HepG2 (cell line): ENCODE results near the gene MXRA7. TPM values are rescaled to one million over a fixed set of nuclear protein-coding genes. Genes with fewer than 3 reads are reported as not detected.

Source experiments
- ONECUT2 ChIP-seq: sonication (generic); formaldehyde crosslinking; IDR thresholded peaks from 2 replicates; pipeline ENCODE4 v1.4.0; 2020; ENCODE audit warnings: missing genetic modification reagents
- RBAK ChIP-seq: sonication (generic); formaldehyde crosslinking; IDR thresholded peaks from 2 replicates; pipeline ENCODE4 v1.5.1; 2020; ENCODE audit warnings: mild to moderate bottlenecking, missing genetic modification reagents
- SRSF1 ChIP-seq: fragments of 200-400 bp; formaldehyde crosslinking; optimal IDR thresholded peaks from 2 replicates; pipeline ENCODE3; 2017; ENCODE audit warnings: mild to moderate bottlenecking, low read depth, low read length, moderate library complexity
- SSRP1 ChIP-seq: IDR thresholded peaks from 2 replicates; pipeline ENCODE4 v1.6.1; 2016; ENCODE audit warnings: control low read depth
- TMF1 ChIP-seq: sonication (generic); formaldehyde crosslinking; IDR thresholded peaks from 2 replicates; pipeline ENCODE4 v1.8.1; 2022; ENCODE audit warnings: low read depth, missing genetic modification reagents
- polyA plus RNA-seq, 8 experiments: library from polyadenylated mRNA; depleted of rRNA in 3 of 8; stranded (reverse) in 7 of 8; unstranded in 1 of 8; fragments of >200 nt; fragmentation: Illumina TruSeq in 4 of 8; extraction: Trizol in 4 of 8; gene quantifications; 2 replicates each; pipeline versions ENCODE4 v1.2.1 to v1.2.3, GENCODE V29; 2011 to 2016; ENCODE audit warnings: low read depth in 4 of 8, missing spikeins in 1 of 8, mixed read lengths in 1 of 8; ENCODE audit not compliant: insufficient read depth in 1 of 8
- total RNA-seq, 5 experiments: library from RNA; depleted of rRNA; stranded (reverse); fragments of >200 nt; fragmentation: Illumina TruSeq; extraction: Trizol; gene quantifications; 2 replicates each; pipeline ENCODE4 v1.2.3, GENCODE V29; 2016; ENCODE audit warnings: low read depth in 1 of 5
- TF ChIP-seq, protein P1 (sequence below): sonication (generic); formaldehyde crosslinking; IDR thresholded peaks from 2 replicates; pipeline ENCODE4 v1.4.0; 2020; ENCODE audit warnings: mild to moderate bottlenecking, missing genetic modification reagents
- TF ChIP-seq, protein P2 (sequence below): sonication (generic); formaldehyde crosslinking; IDR thresholded peaks from 2 replicates; pipeline ENCODE4 v1.5.0; 2020; ENCODE audit warnings: mild to moderate bottlenecking, missing genetic modification reagents
- TF ChIP-seq, protein P3 (sequence below): sonication (generic); formaldehyde crosslinking; IDR thresholded peaks from 2 replicates; pipeline ENCODE4 v1.5.0; 2020; ENCODE audit warnings: mild to moderate bottlenecking, missing genetic modification reagents, borderline replicate concordance

Gene MXRA7
- total and polyA plus RNA-seq, 2 of the 13 experiments (the other 11 are each of a cell fraction or from before 2014, with no cell fraction given): 44.8 to 112 TPM

- TF ChIP-seq, protein P1, sequence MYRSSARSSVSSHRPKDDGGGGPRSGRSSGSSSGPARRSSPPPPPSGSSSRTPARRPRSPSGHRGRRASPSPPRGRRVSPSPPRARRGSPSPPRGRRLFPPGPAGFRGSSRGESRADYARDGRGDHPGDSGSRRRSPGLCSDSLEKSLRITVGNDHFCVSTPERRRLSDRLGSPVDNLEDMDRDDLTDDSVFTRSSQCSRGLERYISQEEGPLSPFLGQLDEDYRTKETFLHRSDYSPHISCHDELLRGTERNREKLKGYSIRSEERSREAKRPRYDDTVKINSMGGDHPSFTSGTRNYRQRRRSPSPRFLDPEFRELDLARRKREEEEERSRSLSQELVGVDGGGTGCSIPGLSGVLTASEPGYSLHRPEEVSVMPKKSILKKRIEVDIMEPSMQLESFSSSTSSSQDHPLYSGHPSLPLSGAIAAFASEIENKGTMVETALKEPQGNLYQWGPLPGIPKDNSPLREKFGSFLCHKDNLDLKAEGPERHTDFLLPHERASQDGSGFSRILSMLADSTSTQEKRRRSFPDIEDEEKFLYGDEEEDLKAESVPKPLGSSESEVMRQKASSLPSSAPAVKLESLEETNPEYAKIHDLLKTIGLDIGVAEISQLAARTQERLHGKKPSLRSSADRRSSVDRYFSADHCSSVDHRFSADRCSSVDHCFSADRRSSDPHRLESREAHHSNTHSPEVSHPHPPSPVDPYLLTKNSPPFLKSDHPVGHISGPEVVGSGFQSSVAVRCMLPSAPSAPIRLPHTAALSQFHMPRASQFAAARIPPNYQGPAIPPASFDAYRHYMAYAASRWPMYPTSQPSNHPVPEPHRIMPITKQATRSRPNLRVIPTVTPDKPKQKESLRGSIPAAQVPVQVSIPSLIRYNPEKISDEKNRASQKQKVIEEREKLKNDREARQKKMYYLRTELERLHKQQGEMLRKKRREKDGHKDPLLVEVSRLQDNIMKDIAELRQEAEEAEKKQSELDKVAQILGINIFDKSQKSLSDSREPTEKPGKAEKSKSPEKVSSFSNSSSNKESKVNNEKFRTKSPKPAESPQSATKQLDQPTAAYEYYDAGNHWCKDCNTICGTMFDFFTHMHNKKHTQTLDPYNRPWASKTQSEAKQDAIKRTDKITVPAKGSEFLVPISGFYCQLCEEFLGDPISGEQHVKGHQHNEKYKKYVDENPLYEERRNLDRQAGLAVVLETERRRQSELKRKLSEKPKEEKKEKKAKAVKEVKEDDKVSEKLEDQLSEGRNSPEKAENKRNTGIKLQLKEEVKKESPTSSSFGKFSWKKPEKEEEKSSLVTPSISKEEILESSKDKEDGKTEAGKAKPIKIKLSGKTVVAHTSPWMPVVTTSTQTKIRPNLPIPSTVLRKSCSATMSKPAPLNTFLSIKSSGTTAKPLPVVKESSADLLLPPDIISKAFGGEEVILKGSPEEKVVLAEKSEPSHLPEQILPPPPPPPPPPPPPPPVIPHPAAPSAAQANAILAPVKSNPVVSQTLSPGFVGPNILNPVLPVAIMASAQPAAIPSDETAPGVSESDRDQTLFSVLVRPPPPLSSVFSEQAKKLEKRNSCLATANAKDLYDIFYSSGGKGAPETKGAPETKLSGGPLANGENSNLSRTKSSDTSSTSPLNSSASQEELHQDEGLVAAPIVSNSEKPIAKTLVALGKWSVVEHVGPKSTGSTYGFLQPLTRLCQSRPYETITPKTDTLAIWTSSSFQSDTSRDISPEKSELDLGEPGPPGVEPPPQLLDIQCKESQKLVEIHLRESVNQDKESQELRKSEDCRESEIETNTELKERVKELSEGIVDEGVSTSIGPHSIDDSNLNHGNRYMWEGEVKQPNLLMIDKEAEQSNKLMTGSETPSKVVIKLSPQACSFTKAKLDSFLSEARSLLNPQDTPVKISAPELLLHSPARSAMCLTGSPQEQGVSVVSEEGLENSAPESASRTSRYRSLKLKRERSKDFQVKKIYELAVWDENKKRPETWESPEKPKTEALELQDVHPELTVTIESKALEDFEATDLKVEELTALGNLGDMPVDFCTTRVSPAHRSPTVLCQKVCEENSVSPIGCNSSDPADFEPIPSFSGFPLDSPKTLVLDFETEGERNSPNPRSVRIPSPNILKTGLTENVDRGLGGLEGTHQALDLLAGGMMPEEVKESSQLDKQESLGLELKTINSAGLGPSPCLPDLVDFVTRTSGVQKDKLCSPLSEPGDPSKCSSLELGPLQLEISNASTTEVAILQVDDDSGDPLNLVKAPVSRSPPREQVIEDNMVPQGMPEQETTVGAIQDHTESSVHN (CRISPR knock-in tag): 0 out of 2 replicates have a peak, but pooled peaks have one; percentile 26
- TF ChIP-seq RBAK (CRISPR knock-in tag) (no peak), ONECUT2 (CRISPR knock-in tag) (no peak), SSRP1 (CRISPR knock-in tag) (0 out of 2 replicates have a peak, but pooled peaks have one; percentile 50), SRSF1 (peak; percentile 40), TMF1 (CRISPR knock-in tag) (no peak)
- TF ChIP-seq, protein P2, sequence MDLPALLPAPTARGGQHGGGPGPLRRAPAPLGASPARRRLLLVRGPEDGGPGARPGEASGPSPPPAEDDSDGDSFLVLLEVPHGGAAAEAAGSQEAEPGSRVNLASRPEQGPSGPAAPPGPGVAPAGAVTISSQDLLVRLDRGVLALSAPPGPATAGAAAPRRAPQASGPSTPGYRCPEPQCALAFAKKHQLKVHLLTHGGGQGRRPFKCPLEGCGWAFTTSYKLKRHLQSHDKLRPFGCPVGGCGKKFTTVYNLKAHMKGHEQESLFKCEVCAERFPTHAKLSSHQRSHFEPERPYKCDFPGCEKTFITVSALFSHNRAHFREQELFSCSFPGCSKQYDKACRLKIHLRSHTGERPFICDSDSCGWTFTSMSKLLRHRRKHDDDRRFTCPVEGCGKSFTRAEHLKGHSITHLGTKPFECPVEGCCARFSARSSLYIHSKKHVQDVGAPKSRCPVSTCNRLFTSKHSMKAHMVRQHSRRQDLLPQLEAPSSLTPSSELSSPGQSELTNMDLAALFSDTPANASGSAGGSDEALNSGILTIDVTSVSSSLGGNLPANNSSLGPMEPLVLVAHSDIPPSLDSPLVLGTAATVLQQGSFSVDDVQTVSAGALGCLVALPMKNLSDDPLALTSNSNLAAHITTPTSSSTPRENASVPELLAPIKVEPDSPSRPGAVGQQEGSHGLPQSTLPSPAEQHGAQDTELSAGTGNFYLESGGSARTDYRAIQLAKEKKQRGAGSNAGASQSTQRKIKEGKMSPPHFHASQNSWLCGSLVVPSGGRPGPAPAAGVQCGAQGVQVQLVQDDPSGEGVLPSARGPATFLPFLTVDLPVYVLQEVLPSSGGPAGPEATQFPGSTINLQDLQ (CRISPR knock-in tag): no peak; the same call in 1 of the 2 replicates
- TF ChIP-seq, protein P3, sequence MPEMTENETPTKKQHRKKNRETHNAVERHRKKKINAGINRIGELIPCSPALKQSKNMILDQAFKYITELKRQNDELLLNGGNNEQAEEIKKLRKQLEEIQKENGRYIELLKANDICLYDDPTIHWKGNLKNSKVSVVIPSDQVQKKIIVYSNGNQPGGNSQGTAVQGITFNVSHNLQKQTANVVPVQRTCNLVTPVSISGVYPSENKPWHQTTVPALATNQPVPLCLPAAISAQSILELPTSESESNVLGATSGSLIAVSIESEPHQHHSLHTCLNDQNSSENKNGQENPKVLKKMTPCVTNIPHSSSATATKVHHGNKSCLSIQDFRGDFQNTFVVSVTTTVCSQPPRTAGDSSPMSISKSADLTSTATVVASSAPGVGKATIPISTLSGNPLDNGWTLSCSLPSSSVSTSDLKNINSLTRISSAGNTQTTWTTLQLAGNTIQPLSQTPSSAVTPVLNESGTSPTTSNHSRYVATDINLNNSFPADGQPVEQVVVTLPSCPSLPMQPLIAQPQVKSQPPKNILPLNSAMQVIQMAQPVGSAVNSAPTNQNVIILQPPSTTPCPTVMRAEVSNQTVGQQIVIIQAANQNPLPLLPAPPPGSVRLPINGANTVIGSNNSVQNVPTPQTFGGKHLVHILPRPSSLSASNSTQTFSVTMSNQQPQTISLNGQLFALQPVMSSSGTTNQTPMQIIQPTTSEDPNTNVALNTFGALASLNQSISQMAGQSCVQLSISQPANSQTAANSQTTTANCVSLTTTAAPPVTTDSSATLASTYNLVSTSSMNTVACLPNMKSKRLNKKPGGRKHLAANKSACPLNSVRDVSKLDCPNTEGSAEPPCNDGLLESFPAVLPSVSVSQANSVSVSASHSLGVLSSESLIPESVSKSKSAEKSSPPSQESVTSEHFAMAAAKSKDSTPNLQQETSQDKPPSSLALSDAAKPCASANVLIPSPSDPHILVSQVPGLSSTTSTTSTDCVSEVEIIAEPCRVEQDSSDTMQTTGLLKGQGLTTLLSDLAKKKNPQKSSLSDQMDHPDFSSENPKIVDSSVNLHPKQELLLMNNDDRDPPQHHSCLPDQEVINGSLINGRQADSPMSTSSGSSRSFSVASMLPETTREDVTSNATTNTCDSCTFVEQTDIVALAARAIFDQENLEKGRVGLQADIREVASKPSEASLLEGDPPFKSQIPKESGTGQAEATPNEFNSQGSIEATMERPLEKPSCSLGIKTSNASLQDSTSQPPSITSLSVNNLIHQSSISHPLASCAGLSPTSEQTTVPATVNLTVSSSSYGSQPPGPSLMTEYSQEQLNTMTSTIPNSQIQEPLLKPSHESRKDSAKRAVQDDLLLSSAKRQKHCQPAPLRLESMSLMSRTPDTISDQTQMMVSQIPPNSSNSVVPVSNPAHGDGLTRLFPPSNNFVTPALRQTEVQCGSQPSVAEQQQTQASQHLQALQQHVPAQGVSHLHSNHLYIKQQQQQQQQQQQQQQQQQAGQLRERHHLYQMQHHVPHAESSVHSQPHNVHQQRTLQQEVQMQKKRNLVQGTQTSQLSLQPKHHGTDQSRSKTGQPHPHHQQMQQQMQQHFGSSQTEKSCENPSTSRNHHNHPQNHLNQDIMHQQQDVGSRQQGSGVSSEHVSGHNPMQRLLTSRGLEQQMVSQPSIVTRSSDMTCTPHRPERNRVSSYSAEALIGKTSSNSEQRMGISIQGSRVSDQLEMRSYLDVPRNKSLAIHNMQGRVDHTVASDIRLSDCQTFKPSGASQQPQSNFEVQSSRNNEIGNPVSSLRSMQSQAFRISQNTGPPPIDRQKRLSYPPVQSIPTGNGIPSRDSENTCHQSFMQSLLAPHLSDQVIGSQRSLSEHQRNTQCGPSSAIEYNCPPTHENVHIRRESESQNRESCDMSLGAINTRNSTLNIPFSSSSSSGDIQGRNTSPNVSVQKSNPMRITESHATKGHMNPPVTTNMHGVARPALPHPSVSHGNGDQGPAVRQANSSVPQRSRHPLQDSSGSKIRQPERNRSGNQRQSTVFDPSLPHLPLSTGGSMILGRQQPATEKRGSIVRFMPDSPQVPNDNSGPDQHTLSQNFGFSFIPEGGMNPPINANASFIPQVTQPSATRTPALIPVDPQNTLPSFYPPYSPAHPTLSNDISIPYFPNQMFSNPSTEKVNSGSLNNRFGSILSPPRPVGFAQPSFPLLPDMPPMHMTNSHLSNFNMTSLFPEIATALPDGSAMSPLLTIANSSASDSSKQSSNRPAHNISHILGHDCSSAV (CRISPR knock-in tag): no peak
Measured at GRCh38 chr17:76709077-76709950, 1.5 kb downstream of the MXRA7 start (continued).
